ENCODE measurements around the gene ELAVL1. TPM values are rescaled to one million over a fixed set of nuclear protein-coding genes. Genes with fewer than 3 reads are reported as not detected.
"Not testable (repeated sequence)": the region's sequence is repeated elsewhere in the genome, so short reads cannot be mapped to it uniquely, and the experiment has no call there.

ELAVL1 gene
- total RNA-seq, 1 experiment from 2014 or later: 58.1 TPM

GRCh38 chr19:7918615-7919421 lies 86.6 kb downstream of the ELAVL1 start:
- H3K4me1 Mint-ChIP-seq (ENCODE audit: insufficient read depth, unreplicated experiment): peaks cover 19% of the 10 kb centered on the region
- ChIA-PET POLR2A (interaction anchor here (0.5 to 3.7 kb wide), 6 partner anchors 10 to 849 kb away, joined by 3 to 61 read pairs (median 12); partner anchors contain the start of genes MAP2K7 and ZNF557), CTCF (interaction anchor here (0.5 to 2.6 kb wide), 3 partner anchors 10 to 241 kb away, joined by 3 to 7 read pairs (median 3); no protein-coding TSS in a partner anchor)
- no peaks in the 10 kb centered on the region for H3K9me3 Mint-ChIP-seq (ENCODE audit: unreplicated experiment)
- intact Hi-C loops (cut with micrococcal nuclease): no loop called here
- H3K4me3 Mint-ChIP-seq (ENCODE audit: unreplicated experiment): no peak overlapping the region
- no peak for TF ChIP-seq CTCF (IDR thresholded peaks at IDR 0.05; ENCODE audit: unreplicated experiment)
- no TSS peak for BruUV-seq (replicated peaks)
- H3K36me3 Mint-ChIP-seq (ENCODE audit: insufficient read depth, unreplicated experiment): peaks cover 27% of the 10 kb centered on the region
- H3K27me3 Mint-ChIP-seq (ENCODE audit: insufficient read depth, unreplicated experiment): no peaks in the 10 kb centered on the region
- DNase-seq (ENCODE audit: unreplicated experiment): no peak
- H3K27ac Mint-ChIP-seq (ENCODE audit: low read depth, unreplicated experiment): no peak overlapping the region

GRCh38 chr19:7918062-7918614 lies 87.3 kb downstream of the ELAVL1 start:
- DNase-seq (ENCODE audit: unreplicated experiment); BruUV-seq (replicated peaks); H3K27ac Mint-ChIP-seq (ENCODE audit: low read depth, unreplicated experiment); intact Hi-C loops (cut with micrococcal nuclease); H3K27me3 Mint-ChIP-seq (ENCODE audit: insufficient read depth, unreplicated experiment); H3K9me3 Mint-ChIP-seq (ENCODE audit: unreplicated experiment); H3K4me3 Mint-ChIP-seq (ENCODE audit: unreplicated experiment): not testable (repeated sequence)
- POLR2A ChIA-PET: interaction anchor here (0.6 to 3.7 kb wide), 4 partner anchors 10 to 214 kb away, joined by 3 to 20 read pairs (median 4); partner anchors contain the start of gene MAP2K7
- Mint-ChIP-seq H3K36me3 (ENCODE audit: insufficient read depth, unreplicated experiment) (peaks cover 29% of the 10 kb centered on the region), H3K4me1 (ENCODE audit: insufficient read depth, unreplicated experiment) (peaks cover 19% of the 10 kb centered on the region)
- CTCF ChIA-PET: interaction anchor here (1.1 to 1.7 kb wide), 2 partner anchors 12 to 48 kb away, joined by 3 to 6 read pairs; no protein-coding TSS in a partner anchor

- peak overlapping the region; percentile 68 for H3K4me3 Mint-ChIP-seq (ENCODE audit: unreplicated experiment)
These were observed 88.0 kb downstream of the ELAVL1 start for GRCh38 chr19:7917267-7918061.

More at GRCh38 chr19:7917267-7918061, 88.0 kb downstream of the ELAVL1 start:
- H3K27me3 Mint-ChIP-seq (ENCODE audit: insufficient read depth, unreplicated experiment): no peaks in the 10 kb centered on the region
- ChIA-PET CTCF (interaction anchor here (0.6 to 1.7 kb wide), 7 partner anchors 12 to 1941 kb away, joined by 3 to 6 read pairs (median 3); no protein-coding TSS in a partner anchor), POLR2A (interaction anchor here (0.6 to 3.7 kb wide), 9 partner anchors 9 to 1845 kb away, joined by 3 to 20 read pairs (median 4); partner anchors contain the start of genes MAP2K7 and TIMM44)
- no peak for TF ChIP-seq CTCF (IDR thresholded peaks at IDR 0.05; ENCODE audit: unreplicated experiment)
- BruUV-seq (replicated peaks): no TSS peak
- peaks cover 30% of the 10 kb centered on the region for H3K36me3 Mint-ChIP-seq (ENCODE audit: insufficient read depth, unreplicated experiment)
- no peak for DNase-seq (ENCODE audit: unreplicated experiment)
- intact Hi-C loops (cut with micrococcal nuclease): no loop called here
- peaks cover 19% of the 10 kb centered on the region for H3K4me1 Mint-ChIP-seq (ENCODE audit: insufficient read depth, unreplicated experiment)
- H3K9me3 Mint-ChIP-seq (ENCODE audit: unreplicated experiment): no peaks in the 10 kb centered on the region
- H3K27ac Mint-ChIP-seq (ENCODE audit: low read depth, unreplicated experiment): no peak overlapping the region

Data from MCF 10A (cell line).